A549 (cell line): ENCODE data around the gene CRADD. TPM values are rescaled to one million over a fixed set of nuclear protein-coding genes. Genes with fewer than 3 reads are reported as not detected.

Experiments
- ATAC-seq, 2 experiments: fragments of 200-7000 bp in 1 of 2; fragments of >200 bp in 1 of 2; cut with Nextera tagmentation in 1 of 2; cut with Tn5 transposase in 1 of 2; 3 replicates each; pipeline versions ENCODE4 v1.8.0 to v1.9.1; 2018 to 2020; ENCODE audit warnings: mild to moderate bottlenecking in 1 of 2, moderate library complexity in 1 of 2
- CTCF ChIA-PET: fragments of 300-600 bp; sonication (Branson Sonifier 250); formaldehyde crosslinking; extraction: SDS; loops from one replicate; lab custom pipeline; 2021; ENCODE audit warnings: antibody characterized with exemption, inconsistent platforms; lab: Yijun Ruan, JAX
- POLR2A ChIA-PET: fragments of 350-600 bp; formaldehyde crosslinking; extraction: SDS; loops from one replicate; lab custom pipeline; 2021; ENCODE audit warnings: antibody characterized with exemption, inconsistent platforms; lab: Yijun Ruan, JAX
- DNase-seq, 2 experiments: peaks; one replicate each; pipeline versions ENCODE4 v3.0.0 to v3.0.0-alpha.2; 2011 to 2016; ENCODE audit warnings: low read depth in 1 of 2, low spot score in 1 of 2
- FAIRE-seq: peaks from 2 replicates; lab custom pipeline; 2011; peaks lifted over from hg19 to GRCh38; lab: Jason Lieb, UNC
- H3K27ac ChIP-seq, 2 experiments: fragments of >200 bp; sonication (Bioruptor Twin); formaldehyde crosslinking; 3 replicates each; pipeline ENCODE4 v1.5.1; 2016 to 2017
- H3K4me1 ChIP-seq: fragments of >200 bp; sonication (Bioruptor Twin); formaldehyde crosslinking; 3 replicates; pipeline ENCODE4 v1.6.1; 2016
- H3K4me2 ChIP-seq: fragments of >200 bp; sonication (Bioruptor Twin); formaldehyde crosslinking; 3 replicates; pipeline ENCODE4 v1.6.1; 2016
- H3K4me3 ChIP-seq: fragments of >200 bp; sonication (Bioruptor Twin); formaldehyde crosslinking; 3 replicates; pipeline ENCODE4 v1.5.1; 2016
- H3K9me3 ChIP-seq: fragments of >200 bp; sonication (Bioruptor Twin); formaldehyde crosslinking; 3 replicates; pipeline ENCODE4 v1.6.1; 2016
- ATOH8 ChIP-seq: fragments of 250-450 bp; sonication (Bioruptor Pico); IDR thresholded peaks from 2 replicates; pipeline ENCODE4 v1.5.0; 2020; ENCODE audit warnings: low read depth, mild to moderate bottlenecking, moderate library complexity
- BCL3 ChIP-seq: fragments of >200 bp; sonication (Bioruptor Twin); formaldehyde crosslinking; IDR thresholded peaks from 3 replicates; pipeline ENCODE4 v1.6.1; 2016
- BHLHE40 ChIP-seq: IDR thresholded peaks from 2 replicates; pipeline ENCODE4 v1.6.1; 2012; ENCODE audit warnings: low read depth, low read length, inconsistent platforms
- CEBPB ChIP-seq, 2 experiments: fragments of >200 bp in 1 of 2; sonication (Bioruptor Twin) in 1 of 2; formaldehyde crosslinking in 1 of 2; IDR thresholded peaks; 2 replicates each; pipeline ENCODE4 v1.6.1; 2012 to 2016
- CHD4 ChIP-seq: fragments of 200-600 bp; sonication (generic); IDR thresholded peaks from 2 replicates; pipeline ENCODE4 v1.6.1; 2016; ENCODE audit warnings: antibody characterized with exemption, mild to moderate bottlenecking, borderline replicate concordance
- EP300 ChIP-seq, 2 experiments: fragments of >200 bp; sonication (Bioruptor Twin); formaldehyde crosslinking; IDR thresholded peaks; 2 replicates in 1 of 2; 3 replicates in 1 of 2; pipeline ENCODE4 v1.6.1; 2016 to 2017
- ESRRA ChIP-seq: fragments of 150-350 bp; IDR thresholded peaks from 2 replicates; pipeline ENCODE4 v1.6.1; 2014; ENCODE audit warnings: mild to moderate bottlenecking, low read length, borderline replicate concordance
- FOSB ChIP-seq: fragments of 250-450 bp; sonication (Bioruptor Pico); IDR thresholded peaks from 2 replicates; pipeline ENCODE4 v1.5.0; 2020; ENCODE audit warnings: mild to moderate bottlenecking, moderate library complexity
- FOSL2 ChIP-seq, 2 experiments: fragments of 450-650 bp in 1 of 2; fragments of >200 bp in 1 of 2; sonication (Bioruptor Twin) in 1 of 2; formaldehyde crosslinking; IDR thresholded peaks; 2 replicates each; pipeline versions ENCODE4 v1.5.0 to v1.6.1; 2016 to 2020; ENCODE audit warnings: mild to moderate bottlenecking in 1 of 2, moderate library complexity in 1 of 2
- FOXS1 ChIP-seq: fragments of 250-450 bp; sonication (Bioruptor Pico); IDR thresholded peaks from 2 replicates; pipeline ENCODE4 v1.5.0; 2020; ENCODE audit warnings: mild to moderate bottlenecking, moderate library complexity
- HES2 ChIP-seq: fragments of >200 bp; sonication (Bioruptor Twin); formaldehyde crosslinking; IDR thresholded peaks from 2 replicates; pipeline ENCODE4 v1.6.1; 2016
- HEYL ChIP-seq: fragments of 250-450 bp; sonication (Bioruptor Pico); IDR thresholded peaks from 2 replicates; pipeline ENCODE4 v1.8.0; 2021; ENCODE audit warnings: mild to moderate bottlenecking, moderate library complexity
- HMGXB4 ChIP-seq: fragments of 250-450 bp; sonication (Bioruptor Pico); IDR thresholded peaks from 2 replicates; pipeline ENCODE4 v1.5.0; 2021; ENCODE audit warnings: mild to moderate bottlenecking, moderate library complexity, borderline replicate concordance
- HOXA7 ChIP-seq: fragments of 250-450 bp; sonication (Bioruptor Pico); IDR thresholded peaks from 2 replicates; pipeline ENCODE4 v1.5.0; 2020; ENCODE audit warnings: mild to moderate bottlenecking, moderate library complexity
- HOXB5 ChIP-seq: fragments of 250-450 bp; sonication (Bioruptor Pico); IDR thresholded peaks from 2 replicates; pipeline ENCODE4 v1.5.0; 2020; ENCODE audit warnings: mild to moderate bottlenecking, moderate library complexity
- JUNB ChIP-seq: fragments of >200 bp; sonication (Bioruptor Twin); formaldehyde crosslinking; IDR thresholded peaks from 2 replicates; pipeline ENCODE4 v1.6.1; 2016
- KDM5A ChIP-seq: fragments of 200-600 bp; sonication (generic); IDR thresholded peaks from 2 replicates; pipeline ENCODE4 v1.6.1; 2016; ENCODE audit warnings: antibody characterized with exemption, mild to moderate bottlenecking
- MAFK ChIP-seq: fragments of 450-650 bp; IDR thresholded peaks from 2 replicates; pipeline ENCODE4 v1.6.1; 2014; ENCODE audit not compliant: partially characterized antibody
- MAX ChIP-seq: IDR thresholded peaks from 2 replicates; pipeline ENCODE4 v1.6.1; 2012
- MYC ChIP-seq: IDR thresholded peaks from 2 replicates; pipeline ENCODE4 v1.6.1; 2012; ENCODE audit warnings: mild to moderate bottlenecking, inconsistent platforms, low read length, improper control_type of control experiment, borderline replicate concordance
- NFE2L2 ChIP-seq: fragments of 150-350 bp; conservative IDR thresholded peaks from 2 replicates; pipeline ENCODE4 v1.6.1; 2014; ENCODE audit warnings: low read length
- PBX3 ChIP-seq: IDR thresholded peaks from 2 replicates; pipeline ENCODE4 v1.6.1; 2012
- POLR2AphosphoS2 ChIP-seq: conservative IDR thresholded peaks from 2 replicates; pipeline ENCODE4 v1.6.1; 2012; ENCODE audit warnings: low read length, improper control_type of control experiment, inconsistent platforms
- RARB ChIP-seq: fragments of 250-450 bp; sonication (Bioruptor Pico); IDR thresholded peaks from 2 replicates; pipeline ENCODE4 v1.8.0; 2021; ENCODE audit warnings: mild to moderate bottlenecking, moderate library complexity
- TP53 ChIP-seq: fragments of 250-450 bp; sonication (Bioruptor Pico); IDR thresholded peaks from 2 replicates; pipeline ENCODE4 v1.5.0; 2021; ENCODE audit warnings: mild to moderate bottlenecking, moderate library complexity
- ZC3H11A ChIP-seq: fragments of 450-650 bp; IDR thresholded peaks from 2 replicates; pipeline ENCODE4 v1.6.1; 2014; ENCODE audit warnings: antibody characterized with exemption, mild to moderate bottlenecking
- ZFP36 ChIP-seq: fragments of 450-650 bp; IDR thresholded peaks from 2 replicates; pipeline ENCODE4 v1.6.1; 2014; ENCODE audit warnings: borderline replicate concordance; ENCODE audit not compliant: partially characterized antibody
- ZNF302 ChIP-seq: fragments of 250-450 bp; sonication (Bioruptor Pico); IDR thresholded peaks from 2 replicates; pipeline ENCODE4 v1.9.0; 2021; ENCODE audit warnings: inconsistent platforms, mild to moderate bottlenecking, moderate library complexity
- ZSCAN20 ChIP-seq: fragments of 250-450 bp; sonication (Bioruptor Pico); IDR thresholded peaks from 2 replicates; pipeline ENCODE4 v1.8.0; 2022; ENCODE audit warnings: mild to moderate bottlenecking, moderate library complexity
- WGBS: methylation state at CpG from one replicate; pipeline ENCODE4 v1.1.6; 2017; ENCODE audit errors: missing lambda C conversion rate; 5-methylcytosine and 5-hydroxymethylcytosine counted together
- polyA plus RNA-seq, 4 experiments: library from polyadenylated mRNA; depleted of rRNA in 3 of 4; stranded (reverse); fragments of >200 nt; fragmentation: RNase III in 1 of 4; extraction: RNeasy Plus Mini Kit Qiagen cat#74134 plus additional on column Dnase treatment in 1 of 4; gene quantifications; 2 replicates in 3 of 4; 3 replicates in 1 of 4; pipeline ENCODE4 v1.2.3, GENCODE V29; 2011 to 2017

CRADD gene
- polyA plus RNA-seq, 2 of the 4 experiments (the other 2 are of a cell fraction), result 13.2 to 23.0 TPM

GRCh38 chr12:93818488-93819049 lies 141.4 kb downstream of the CRADD start:
- Histone ChIP-seq H3K9me3 (no peaks in the 10 kb centered on the region), H3K4me3 (no peak overlapping the region), H3K4me2 (no peak overlapping the region), H3K4me1 (peaks cover 13% of the 10 kb centered on the region; the same call in 1 of the 3 replicates), H3K27ac (no peak overlapping the region; a peak in 1 of 6 replicates)
- WGBS, result 85% methylated on average over 9 of the region's 9 CpGs
- no peak for TF ChIP-seq TP53 (CRISPR knock-in tag)
- TF ChIP-seq HEYL (CRISPR knock-in tag), result no peak
- TF ChIP-seq FOXS1 (CRISPR knock-in tag), result no peak
- TF ChIP-seq FOSB, result no peak
- TF ChIP-seq CEBPB (IDR thresholded peaks at IDR 0.05), result no peak
- no peak for TF ChIP-seq EP300 (IDR thresholded peaks at IDR 0.05)
- TF ChIP-seq PBX3, result no peak
- no peak for TF ChIP-seq ZNF302
- TF ChIP-seq BHLHE40, result no peak
- TF ChIP-seq POLR2AphosphoS2, result no peak
- TF ChIP-seq ZSCAN20, result no peak
- TF ChIP-seq KDM5A, result no peak
- no peak for TF ChIP-seq FOSL2 (IDR thresholded peaks at IDR 0.05)
- no peak for TF ChIP-seq FOSL2 (CRISPR knock-in tag; IDR thresholded peaks at IDR 0.05)
- no peak for TF ChIP-seq HES2
- TF ChIP-seq HOXA7, result no peak
- no peak for TF ChIP-seq ZFP36
- TF ChIP-seq ESRRA, result no peak
- TF ChIP-seq MAFK, result no peak
- no peak for TF ChIP-seq MYC
- ChIA-PET CTCF (interaction anchor here (1.1 to 2.4 kb wide), 2 partner anchors 11 to 26 kb away, joined by 3 to 7 read pairs; no protein-coding TSS in a partner anchor), POLR2A (no interaction called here)
- ATAC-seq, result no peak
- FAIRE-seq, result no peak
- DNase-seq, result no peak

- peaks cover 17% of the 10 kb centered on the region; the same call in 2 of the 3 replicates for H3K4me1 ChIP-seq
- ChIA-PET CTCF (interaction anchor here (1.1 to 2.4 kb wide), 2 partner anchors 11 to 26 kb away, joined by 3 to 7 read pairs; no protein-coding TSS in a partner anchor), POLR2A (no interaction called here)
- H3K4me2 ChIP-seq, result no peak overlapping the region
- FAIRE-seq, result no peak
- WGBS, result 85% methylated on average over 4 of the region's 4 CpGs
- no peak for DNase-seq
- no peak overlapping the region; a peak in 1 of 6 replicates for H3K27ac ChIP-seq
- ATAC-seq, result no peak
- H3K9me3 ChIP-seq, result no peaks in the 10 kb centered on the region
- H3K4me3 ChIP-seq, result no peak overlapping the region
- TF ChIP-seq TP53 (CRISPR knock-in tag) (no peak), JUNB (no peak), BCL3 (no peak), RARB (CRISPR knock-in tag) (no peak), MAFK (no peak), ATOH8 (CRISPR knock-in tag) (no peak), HOXB5 (no peak), FOSB (no peak), ZNF302 (no peak), MAX (no peak), HES2 (no peak), HMGXB4 (CRISPR knock-in tag) (no peak), ZC3H11A (no peak), CHD4 (no peak), NFE2L2 (no peak)
These were observed 141.9 kb downstream of the CRADD start for GRCh38 chr12:93819050-93819491.
